Esophagus squamous epithelium (tissue), 5 donors: ENCODE data around the gene CTSH. TPM values are rescaled to one million over a fixed set of nuclear protein-coding genes. Genes with fewer than 3 reads are reported as not detected.

Experiments
- DNase-seq: peaks from one replicate; lab custom pipeline; 2025; lab: John Stamatoyannopoulos, UW
- H3K27ac ChIP-seq, 4 donors: fragments of 200-600 bp; sonication (generic); one replicate each; pipeline ENCODE4 v1.5.1; 2016 to 2019; ENCODE audit warnings: mild to moderate bottlenecking in 1 of 4
- H3K27me3 ChIP-seq, 4 donors: fragments of 200-600 bp; sonication (generic); 1 replicate in 3 of 4; 2 replicates in 1 of 4; pipeline versions ENCODE4 v1.5.1 to v1.6.0; 2017 to 2021; ENCODE audit warnings: antibody characterized with exemption in 1 of 4
- H3K36me3 ChIP-seq, 3 donors: fragments of 200-600 bp; sonication (generic); one replicate each; pipeline ENCODE4 v1.5.1; 2016 to 2019
- H3K4me1 ChIP-seq, 3 donors: fragments of 200-600 bp; sonication (generic); one replicate each; pipeline ENCODE4 v1.5.1; 2017 to 2019
- H3K4me3 ChIP-seq, 4 donors: fragments of 200-600 bp; sonication (generic); 1 replicate in 3 of 4; 2 replicates in 1 of 4; pipeline ENCODE4 v1.5.1; 2016 to 2019; ENCODE audit warnings: mild to moderate bottlenecking in 2 of 4, moderate library complexity in 1 of 4
- H3K9me3 ChIP-seq, 3 donors: fragments of 200-600 bp; sonication (generic); one replicate each; pipeline ENCODE4 v1.5.1; 2016 to 2019
- CTCF ChIP-seq, 6 experiments: fragments of 450-650 bp in 4 of 6; fragments of 200-600 bp in 2 of 6; sonication (generic) in 2 of 6; IDR thresholded peaks; one replicate each; pipeline ENCODE4 v1.5.1; 2016 to 2019; ENCODE audit warnings: antibody characterized with exemption in 6 of 6, mild to moderate bottlenecking in 4 of 6, moderate library complexity in 4 of 6
- POLR2A ChIP-seq, 4 donors: fragments of 450-650 bp; IDR thresholded peaks; one replicate each; pipeline ENCODE4 v1.6.1; 2017; ENCODE audit warnings: antibody characterized with exemption in 4 of 4, mild to moderate bottlenecking in 4 of 4, moderate library complexity in 3 of 4
- WGBS, 2 donors: methylation state at CpG; one replicate each; pipeline ENCODE4 v1.1.5; 2018; 5-methylcytosine and 5-hydroxymethylcytosine counted together
- intact Hi-C: fragments of 100-400 bp; cut with DNase I; formaldehyde crosslinking; loops from one replicate; pipeline ENCODE4 v1.15.0; 2022
- total RNA-seq, 4 donors: library from RNA; depleted of rRNA; stranded (reverse); fragments of >200 nt; gene quantifications; one replicate each; pipeline ENCODE4 v1.1.0, GENCODE V29; 2016
- donor health status: DM: yes; HTN: yes; CAD: no.

CTSH gene
- total RNA-seq = 100 to 1,000 TPM in 2 of 4 donors, 10 to 100 TPM in 2; 19.7 to 115 (median 69.6) TPM

- H3K4me1 ChIP-seq = peaks cover 5 to 33% (median 18%) of the 10 kb centered on the region in 3 donors
- H3K9me3 ChIP-seq = no peaks in the 10 kb centered on the region
- peak within 1 kb of the TSS; percentile 59 to 80 (median 65) for H3K27ac ChIP-seq
- WGBS, 2 donors = 0 to 8% methylated on average over 7 to 17 of the region's 71 CpGs
- intact Hi-C loops = no loop called here
- no peaks in the 10 kb centered on the region for H3K27me3 ChIP-seq
- DNase-seq = no peak
- no peaks in the 10 kb centered on the region for H3K36me3 ChIP-seq
- peak within 1 kb of the TSS; percentile 38 to 79 (median 60) for H3K4me3 ChIP-seq
- TF ChIP-seq CTCF (IDR thresholded peaks at IDR 0.05) = no peak
- TF ChIP-seq POLR2A (IDR thresholded peaks at IDR 0.05) = peak in 2 of 4 donors; percentile 19 to 69
These were observed at the start of gene CTSH for GRCh38 chr15:78944669-78945407. TSS of gene CTSH (minus strand) at chr15:78945046. CDS start at chr15:78944981, 65 bp downstream.

GRCh38 chr15:78993931-78994530, 49.2 kb upstream of the CTSH start:
- Histone ChIP-seq H3K4me1 (peaks cover 2 to 13% (median 4%) of the 10 kb centered on the region in 3 donors), H3K36me3 (no peaks in the 10 kb centered on the region), H3K27ac (no peak overlapping the region), H3K9me3 (no peaks in the 10 kb centered on the region), H3K4me3 (no peak overlapping the region), H3K27me3 (no peaks in the 10 kb centered on the region)
- no peak for TF ChIP-seq CTCF (IDR thresholded peaks at IDR 0.05)
- no peak for TF ChIP-seq POLR2A (IDR thresholded peaks at IDR 0.05)
- intact Hi-C loops = no loop called here
- no peak for DNase-seq
- WGBS, 2 donors = 0 to 80% methylated on average over 1 of the region's 10 CpGs

- H3K27me3 ChIP-seq = no peaks in the 10 kb centered on the region
- WGBS, 2 donors = 88 to 90% methylated on average over 2 of the region's 4 CpGs
- no peaks in the 10 kb centered on the region for H3K36me3 ChIP-seq
- no peak for TF ChIP-seq POLR2A (IDR thresholded peaks at IDR 0.05)
- no peak overlapping the region for H3K27ac ChIP-seq
- peaks cover 5 to 19% (median 10%) of the 10 kb centered on the region in 3 donors for H3K4me1 ChIP-seq
- no peak overlapping the region for H3K4me3 ChIP-seq
- no peak for DNase-seq
- intact Hi-C loops = no loop called here
- H3K9me3 ChIP-seq = no peaks in the 10 kb centered on the region
These were observed 48.5 kb upstream of the CTSH start for GRCh38 chr15:78993257-78993930.

GRCh38 chr15:78992416-78993256, 47.8 kb upstream of the CTSH start:
- Histone ChIP-seq H3K4me1 (peaks cover 5 to 27% (median 17%) of the 10 kb centered on the region in 3 donors), H3K36me3 (no peaks in the 10 kb centered on the region), H3K4me3 (no peak overlapping the region), H3K27me3 (no peaks in the 10 kb centered on the region), H3K27ac (no peak overlapping the region), H3K9me3 (no peaks in the 10 kb centered on the region)
- 77 to 82% methylated on average over 12 to 15 of the region's 17 CpGs for WGBS, 2 donors
- TF ChIP-seq POLR2A (IDR thresholded peaks at IDR 0.05) (no peak), CTCF (IDR thresholded peaks at IDR 0.05) (no peak)
- intact Hi-C loops = no loop called here
- no peak for DNase-seq

- intact Hi-C loops = no loop called here
- no peak for DNase-seq
- no peak for TF ChIP-seq POLR2A (IDR thresholded peaks at IDR 0.05)
- TF ChIP-seq CTCF (IDR thresholded peaks at IDR 0.05) = no peak
- H3K4me3 ChIP-seq = no peak overlapping the region
- H3K27me3 ChIP-seq = no peaks in the 10 kb centered on the region
- no peaks in the 10 kb centered on the region for H3K36me3 ChIP-seq
- H3K9me3 ChIP-seq = no peaks in the 10 kb centered on the region
- H3K4me1 ChIP-seq = peaks cover 5 to 29% (median 17%) of the 10 kb centered on the region in 3 donors
- 80 to 90% methylated on average over 2 to 9 of the region's 15 CpGs for WGBS, 2 donors
- H3K27ac ChIP-seq = no peak overlapping the region
These were observed 47.0 kb upstream of the CTSH start for GRCh38 chr15:78991879-78992278.
